Measurements from ENCODE around the gene DKKL1.

Gene DKKL1

DNA sequence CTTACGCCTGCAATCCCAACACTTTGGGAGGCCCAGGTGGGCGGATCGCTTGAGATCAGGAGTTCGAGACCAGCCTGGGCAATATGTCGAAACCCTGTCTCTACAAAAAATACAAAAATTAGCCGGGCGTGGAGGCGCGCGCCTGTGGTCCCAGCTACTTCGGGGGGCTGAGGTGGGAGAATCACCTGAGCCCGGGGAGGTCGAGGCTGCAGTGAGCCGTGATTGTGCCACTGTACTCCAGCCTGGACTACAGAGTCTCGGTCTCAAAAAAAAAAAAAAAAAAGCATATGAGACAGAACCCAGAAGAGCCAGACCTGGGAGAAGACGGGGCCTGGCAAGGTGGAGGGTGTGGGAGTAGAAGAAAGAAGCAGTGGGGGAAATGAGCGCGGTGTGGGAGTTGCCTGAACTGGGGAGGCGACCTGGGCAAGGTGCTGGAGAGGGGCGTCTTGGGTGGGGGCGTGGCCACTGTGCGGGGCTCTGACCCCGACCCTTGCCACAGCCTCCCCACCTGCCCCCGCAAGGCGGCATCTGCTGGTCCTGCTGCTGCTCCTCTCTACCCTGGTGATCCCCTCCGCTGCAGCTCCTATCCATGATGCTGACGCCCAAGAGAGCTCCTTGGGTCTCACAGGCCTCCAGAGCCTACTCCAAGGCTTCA, 533 bp downstream of the DKKL1 start:
- peaks cover 6% of the 10 kb centered on the region; the same call in 1 of the 2 replicates for H3K9me3 ChIP-seq (ENCODE audit: low read length)
- H3K9ac ChIP-seq (ENCODE audit: low read length): no peak overlapping the region
- H3K4me1 ChIP-seq (ENCODE audit: insufficient read depth, low read length, severe bottlenecking): peaks cover 38% of the 10 kb centered on the region
- TF ChIP-seq, protein P1, sequence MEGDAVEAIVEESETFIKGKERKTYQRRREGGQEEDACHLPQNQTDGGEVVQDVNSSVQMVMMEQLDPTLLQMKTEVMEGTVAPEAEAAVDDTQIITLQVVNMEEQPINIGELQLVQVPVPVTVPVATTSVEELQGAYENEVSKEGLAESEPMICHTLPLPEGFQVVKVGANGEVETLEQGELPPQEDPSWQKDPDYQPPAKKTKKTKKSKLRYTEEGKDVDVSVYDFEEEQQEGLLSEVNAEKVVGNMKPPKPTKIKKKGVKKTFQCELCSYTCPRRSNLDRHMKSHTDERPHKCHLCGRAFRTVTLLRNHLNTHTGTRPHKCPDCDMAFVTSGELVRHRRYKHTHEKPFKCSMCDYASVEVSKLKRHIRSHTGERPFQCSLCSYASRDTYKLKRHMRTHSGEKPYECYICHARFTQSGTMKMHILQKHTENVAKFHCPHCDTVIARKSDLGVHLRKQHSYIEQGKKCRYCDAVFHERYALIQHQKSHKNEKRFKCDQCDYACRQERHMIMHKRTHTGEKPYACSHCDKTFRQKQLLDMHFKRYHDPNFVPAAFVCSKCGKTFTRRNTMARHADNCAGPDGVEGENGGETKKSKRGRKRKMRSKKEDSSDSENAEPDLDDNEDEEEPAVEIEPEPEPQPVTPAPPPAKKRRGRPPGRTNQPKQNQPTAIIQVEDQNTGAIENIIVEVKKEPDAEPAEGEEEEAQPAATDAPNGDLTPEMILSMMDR (IDR thresholded peaks at IDR 0.05; ENCODE audit: low read length): no peak
- TF ChIP-seq EZH2 (IDR thresholded peaks at IDR 0.05; ENCODE audit: borderline replicate concordance, low read length): no peak
- H3F3A ChIP-seq (ENCODE audit: insufficient read depth, low read length): no peaks in the 10 kb centered on the region
- no peak overlapping the region for H3K27ac ChIP-seq (ENCODE audit: low read depth, low read length, poor library complexity, severe bottlenecking)
- H3K4me2 ChIP-seq (ENCODE audit: low read length): peak overlapping the region; percentile 47
- H3K27me3 ChIP-seq (ENCODE audit: insufficient read depth, low read length): peaks cover 18% of the 10 kb centered on the region; the same call in 1 of the 2 replicates
- H3K36me3 ChIP-seq (ENCODE audit: insufficient read depth, low read length): no peaks in the 10 kb centered on the region; the same call in 1 of the 2 replicates
- H3K9me2 ChIP-seq (ENCODE audit: low read depth, low read length): no peaks in the 10 kb centered on the region
- H3K4me3 ChIP-seq (ENCODE audit: low read depth, low read length, poor library complexity, severe bottlenecking): peak overlapping the region; percentile 34
- H2AFZ ChIP-seq (ENCODE audit: low read length): no peak overlapping the region
- no peaks in the 10 kb centered on the region for H3K79me2 ChIP-seq (ENCODE audit: insufficient read depth, low read length)
- no peaks in the 10 kb centered on the region for H4K20me1 ChIP-seq (ENCODE audit: insufficient read depth, low read length)

DNA sequence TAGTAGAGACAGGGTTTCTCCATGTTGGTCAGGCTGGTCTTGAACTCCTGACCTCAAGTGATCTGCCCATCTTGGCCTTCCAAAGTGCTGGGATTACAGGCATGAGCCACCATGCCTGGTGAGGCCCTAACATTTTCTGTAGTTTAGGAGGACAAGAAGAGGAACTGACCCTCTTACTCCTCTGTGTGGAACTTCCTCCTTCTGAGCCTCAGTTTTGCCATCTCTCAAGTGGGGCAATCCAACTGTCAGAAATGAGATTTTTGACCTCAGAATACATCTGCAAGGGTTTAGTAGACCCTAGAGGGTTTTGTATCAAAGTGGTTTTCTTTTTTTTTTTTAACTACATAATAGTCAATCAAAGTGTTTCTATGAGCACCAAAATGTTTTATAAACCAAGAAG, 2.4 kb downstream of the DKKL1 start:
- peaks cover 13% of the 10 kb centered on the region for H3K9me3 ChIP-seq (ENCODE audit: low read length)
- H2AFZ ChIP-seq (ENCODE audit: low read length): no peak overlapping the region
- no peaks in the 10 kb centered on the region for H3K79me2 ChIP-seq (ENCODE audit: insufficient read depth, low read length)
- H3K27me3 ChIP-seq (ENCODE audit: insufficient read depth, low read length): peaks cover 10% of the 10 kb centered on the region; the same call in 1 of the 2 replicates
- no peak overlapping the region for H3K9ac ChIP-seq (ENCODE audit: low read length)
- no peaks in the 10 kb centered on the region for H3K9me2 ChIP-seq (ENCODE audit: low read depth, low read length)
- no peak overlapping the region for H3K4me2 ChIP-seq (ENCODE audit: low read length)
- TF ChIP-seq, protein P1 (IDR thresholded peaks at IDR 0.05; ENCODE audit: low read length): no peak
- TF ChIP-seq EZH2 (IDR thresholded peaks at IDR 0.05; ENCODE audit: borderline replicate concordance, low read length): no peak
- no peaks in the 10 kb centered on the region for H3F3A ChIP-seq (ENCODE audit: insufficient read depth, low read length)
- no peak overlapping the region for H3K4me3 ChIP-seq (ENCODE audit: low read depth, low read length, poor library complexity, severe bottlenecking)
- no peaks in the 10 kb centered on the region for H4K20me1 ChIP-seq (ENCODE audit: insufficient read depth, low read length)
- peak overlapping the region; percentile 40 for H3K27ac ChIP-seq (ENCODE audit: low read depth, low read length, poor library complexity, severe bottlenecking)
- peaks cover 6% of the 10 kb centered on the region; the same call in 1 of the 2 replicates for H3K36me3 ChIP-seq (ENCODE audit: insufficient read depth, low read length)
- peaks cover 38% of the 10 kb centered on the region for H3K4me1 ChIP-seq (ENCODE audit: insufficient read depth, low read length, severe bottlenecking)

DNA sequence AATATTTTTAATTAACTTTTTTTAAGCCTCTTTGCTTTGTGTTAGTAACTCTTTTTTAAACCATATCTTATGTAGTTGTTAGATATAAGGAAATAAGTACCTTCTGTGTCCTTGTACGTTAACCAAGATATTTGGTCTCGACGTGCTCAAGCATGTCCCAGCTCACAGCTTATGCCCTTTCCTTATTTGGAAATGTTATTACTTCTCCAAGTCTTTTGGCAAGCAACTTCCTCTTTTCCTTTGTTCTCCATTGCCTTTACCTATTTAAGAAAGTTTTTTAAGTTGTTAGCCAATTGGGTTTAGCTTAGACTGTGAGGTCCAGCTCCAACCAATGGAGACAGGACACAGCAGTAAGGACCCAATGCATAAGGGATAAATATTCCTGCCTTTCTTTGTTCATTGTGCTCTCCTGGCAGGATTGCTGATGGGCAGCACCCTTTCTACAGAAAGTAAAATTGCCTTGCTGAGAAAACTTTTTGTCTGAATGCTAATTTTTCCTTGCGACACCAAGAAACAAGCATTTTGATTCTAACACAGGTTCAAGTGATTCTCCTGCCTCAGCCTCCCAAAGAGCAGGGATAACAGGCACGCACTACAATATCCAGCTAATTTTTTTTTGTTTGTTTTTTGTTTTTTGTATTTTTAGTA, 5.2 kb downstream of the DKKL1 start:
- H3K4me3 ChIP-seq (ENCODE audit: low read depth, low read length, poor library complexity, severe bottlenecking): no peak overlapping the region
- no peak overlapping the region for H3K27ac ChIP-seq (ENCODE audit: low read depth, low read length, poor library complexity, severe bottlenecking)
- no peaks in the 10 kb centered on the region; the same call in 1 of the 2 replicates for H3K27me3 ChIP-seq (ENCODE audit: insufficient read depth, low read length)
- H3K4me1 ChIP-seq (ENCODE audit: insufficient read depth, low read length, severe bottlenecking): peaks cover 22% of the 10 kb centered on the region
- peaks cover 13% of the 10 kb centered on the region for H3K9me3 ChIP-seq (ENCODE audit: low read length)
- H3K79me2 ChIP-seq (ENCODE audit: insufficient read depth, low read length): no peaks in the 10 kb centered on the region
- no peaks in the 10 kb centered on the region for H4K20me1 ChIP-seq (ENCODE audit: insufficient read depth, low read length)
- no peak overlapping the region for H3K9ac ChIP-seq (ENCODE audit: low read length)
- H3K4me2 ChIP-seq (ENCODE audit: low read length): no peak overlapping the region
- H3F3A ChIP-seq (ENCODE audit: insufficient read depth, low read length): no peaks in the 10 kb centered on the region
- TF ChIP-seq, protein P1 (IDR thresholded peaks at IDR 0.05; ENCODE audit: low read length): no peak
- no peak for TF ChIP-seq EZH2 (IDR thresholded peaks at IDR 0.05; ENCODE audit: borderline replicate concordance, low read length)
- no peaks in the 10 kb centered on the region for H3K9me2 ChIP-seq (ENCODE audit: low read depth, low read length)
- H3K36me3 ChIP-seq (ENCODE audit: insufficient read depth, low read length): peaks cover 6% of the 10 kb centered on the region; the same call in 1 of the 2 replicates
- no peak overlapping the region for H2AFZ ChIP-seq (ENCODE audit: low read length)
